ENCODE measurements around the gene FBXL17. TPM values are rescaled to one million over a fixed set of nuclear protein-coding genes. Genes with fewer than 3 reads are reported as not detected.

The FBXL17 gene
- total RNA-seq, 5 donors from 2014 or later (not counting 1 experiment from before 2014, with no cell fraction given): 20.4 to 30.1 (median 22.1) TPM

DNA sequence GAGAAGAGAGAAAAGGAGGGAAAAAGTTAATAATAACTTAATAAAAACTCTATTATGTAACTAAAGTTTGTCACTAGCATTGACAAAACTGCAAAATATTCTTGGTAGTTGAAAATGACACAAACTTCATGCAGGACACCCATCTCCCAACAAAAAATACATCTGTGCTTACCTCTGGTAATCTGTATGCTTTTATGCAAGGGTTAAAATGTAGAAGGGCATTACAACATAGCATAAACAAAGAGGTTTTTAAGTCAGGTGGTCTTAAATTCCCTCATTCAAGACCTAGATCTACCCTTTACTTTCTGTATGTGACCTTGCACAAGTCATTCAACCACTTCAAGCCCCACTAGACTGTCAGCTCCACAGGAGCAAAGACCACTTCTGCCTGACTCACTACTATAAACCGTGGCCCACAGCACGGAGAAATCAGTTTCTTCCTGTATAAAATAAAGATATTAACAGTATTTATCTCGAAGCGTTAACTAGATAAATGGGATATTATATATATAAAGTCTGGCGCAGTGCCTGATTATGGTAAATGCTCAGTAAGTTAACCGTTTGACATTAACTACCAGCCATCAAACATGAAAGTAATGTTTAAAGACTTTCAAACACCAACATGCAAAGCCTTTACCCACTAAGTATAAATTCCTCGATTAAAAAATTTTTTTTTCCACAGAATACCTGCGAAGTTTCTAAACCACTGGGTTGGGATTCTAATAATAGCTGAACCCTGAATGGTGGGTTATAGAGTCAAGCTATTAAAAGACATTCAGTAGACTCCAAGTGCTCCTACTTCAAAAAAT is 2.0 kb downstream of the FBXL17 start:
- Histone ChIP-seq H3K4me1 (ENCODE audit: control insufficient read depth in 1 of 2, extremely low read depth in 1 of 2, insufficient read depth in 2 of 2, low read length in 2 of 2) (peaks cover 13 to 21% of the 10 kb centered on the region in 2 experiments), H3K36me3 (ENCODE audit: control insufficient read depth in 2 of 2, extremely low read depth in 1 of 2, insufficient read depth in 1 of 2, low read length in 1 of 2) (no peaks in the 10 kb centered on the region), H3K4me3 (ENCODE audit: control insufficient read depth in 1 of 2, extremely low read depth in 1 of 2, low read length in 1 of 2) (peak overlapping the region; percentile 25 to 64), H3K27me3 (replicated peaks in 1 of 2; ENCODE audit: control insufficient read depth in 2 of 2, extremely low read depth in 1 of 2, insufficient read depth in 2 of 2, low read length in 1 of 2) (no peaks in the 10 kb centered on the region), H3K9me3 (no peaks in the 10 kb centered on the region), H3K27ac (ENCODE audit: low read length) (peak overlapping the region; percentile 56)
- ChIA-PET POLR2A (no interaction called here), CTCF (interaction anchor here (0.5 to 0.6 kb wide), 2 partner anchors 13 to 139 kb away, joined by 3 to 4 read pairs; no protein-coding TSS in a partner anchor)
- H3K36me3 Mint-ChIP-seq: peaks cover 17% of the 10 kb centered on the region
- DNase-seq: peak in 1 of 35 experiments; percentile 32
- no peak for ATAC-seq (replicated peaks in 1 of 4)
- H3K27me3 Mint-ChIP-seq: no peaks in the 10 kb centered on the region
- H3K4me3 Mint-ChIP-seq: peak overlapping the region; percentile 88 to 89 (median 88)
- H3K9me3 Mint-ChIP-seq: peaks cover 0 to 24% (median 15%) of the 10 kb centered on the region in 3 donors
- H3K4me1 Mint-ChIP-seq: peaks cover 38 to 45% (median 40%) of the 10 kb centered on the region in 3 donors
- H3K27ac Mint-ChIP-seq: peak overlapping the region; percentile 66 to 89
- WGBS (ENCODE audit: insufficient coverage): no CpG with 5 or more reads among the region's 8 CpGs

- Histone ChIP-seq H3K27me3 (replicated peaks in 1 of 2; ENCODE audit: control insufficient read depth in 2 of 2, extremely low read depth in 1 of 2, insufficient read depth in 2 of 2, low read length in 1 of 2) (no peaks in the 10 kb centered on the region), H3K4me1 (ENCODE audit: control insufficient read depth in 1 of 2, extremely low read depth in 1 of 2, insufficient read depth in 2 of 2, low read length in 2 of 2) (peaks cover 5 to 8% of the 10 kb centered on the region in 2 experiments), H3K9me3 (no peaks in the 10 kb centered on the region), H3K27ac (ENCODE audit: low read length) (no peak overlapping the region), H3K4me3 (ENCODE audit: control insufficient read depth in 1 of 2, extremely low read depth in 1 of 2, low read length in 1 of 2) (no peak overlapping the region), H3K36me3 (ENCODE audit: control insufficient read depth in 2 of 2, extremely low read depth in 1 of 2, insufficient read depth in 1 of 2, low read length in 1 of 2) (no peaks in the 10 kb centered on the region)
- no peak for DNase-seq
- H3K36me3 Mint-ChIP-seq: peaks cover 37% of the 10 kb centered on the region
- no peak overlapping the region for H3K4me3 Mint-ChIP-seq
- WGBS (ENCODE audit: insufficient coverage): no CpG with 5 or more reads among the region's 1 CpG
- H3K9me3 Mint-ChIP-seq: peaks cover 0 to 44% (median 26%) of the 10 kb centered on the region in 3 donors
- H3K27me3 Mint-ChIP-seq: no peaks in the 10 kb centered on the region
- CTCF ChIA-PET: interaction anchor here (0.6 to 0.9 kb wide), 2 partner anchors 11 to 188 kb away, joined by 3 to 4 read pairs; no protein-coding TSS in a partner anchor
- no peak for ATAC-seq (replicated peaks in 1 of 4)
- no peak overlapping the region for H3K27ac Mint-ChIP-seq
- POLR2A ChIA-PET: interaction anchor here in 1 of 2 donors (0.9 kb wide), 1 partner anchor 730 kb away, joined by 3 read pairs; no protein-coding TSS in a partner anchor
- peaks cover 34 to 47% (median 34%) of the 10 kb centered on the region in 3 donors for H3K4me1 Mint-ChIP-seq
These were observed 6.1 kb downstream of the FBXL17 start for GRCh38 chr5:108375768-108376167.

- H3K4me3 Mint-ChIP-seq: no peak overlapping the region
- no peaks in the 10 kb centered on the region for H3K27me3 Mint-ChIP-seq
- H3K4me1 ChIP-seq (ENCODE audit: control insufficient read depth in 1 of 2, extremely low read depth in 1 of 2, insufficient read depth in 2 of 2, low read length in 2 of 2): peaks cover 0 to 2% of the 10 kb centered on the region in 2 experiments
- ATAC-seq (replicated peaks in 1 of 4) (no peak), DNase-seq (no peak)
- no peaks in the 10 kb centered on the region for H3K36me3 ChIP-seq (ENCODE audit: control insufficient read depth in 2 of 2, extremely low read depth in 1 of 2, insufficient read depth in 1 of 2, low read length in 1 of 2)
- no peak overlapping the region for H3K4me3 ChIP-seq (ENCODE audit: control insufficient read depth in 1 of 2, extremely low read depth in 1 of 2, low read length in 1 of 2)
- POLR2A ChIA-PET: no interaction called here
- peaks cover 0 to 44% (median 26%) of the 10 kb centered on the region in 3 donors for H3K9me3 Mint-ChIP-seq
- peaks cover 33 to 35% (median 33%) of the 10 kb centered on the region in 3 donors for H3K4me1 Mint-ChIP-seq
- no peak overlapping the region for H3K27ac ChIP-seq (ENCODE audit: low read length)
- H3K27ac Mint-ChIP-seq: no peak overlapping the region
- no peaks in the 10 kb centered on the region for H3K27me3 ChIP-seq (replicated peaks in 1 of 2; ENCODE audit: control insufficient read depth in 2 of 2, extremely low read depth in 1 of 2, insufficient read depth in 2 of 2, low read length in 1 of 2)
- no peaks in the 10 kb centered on the region for H3K9me3 ChIP-seq
- CTCF ChIA-PET: no interaction called here
- H3K36me3 Mint-ChIP-seq: peaks cover 37% of the 10 kb centered on the region
These were observed 8.5 kb downstream of the FBXL17 start for GRCh38 chr5:108373426-108373825.

DNA sequence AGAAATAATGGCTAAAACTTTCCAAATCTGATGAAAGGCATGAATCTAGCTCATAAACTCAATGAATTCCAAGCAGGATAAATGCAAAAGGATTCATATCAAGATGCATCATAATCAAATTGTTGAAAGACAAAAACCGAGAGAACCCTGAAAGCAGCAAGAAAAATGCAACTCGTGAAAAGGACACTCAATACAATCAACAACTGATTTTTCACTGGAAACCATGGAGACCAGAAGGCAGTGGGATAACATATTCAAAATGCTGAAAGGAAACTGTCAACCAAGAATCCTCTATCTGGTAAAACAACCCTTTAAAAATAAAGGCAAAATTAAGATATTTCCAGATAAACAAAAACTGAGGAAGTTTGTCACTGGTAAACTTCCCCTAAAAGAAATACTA is 9.5 kb downstream of the FBXL17 start:
- WGBS (ENCODE audit: insufficient coverage): 100% methylated on average over 2 of the region's 2 CpGs
- ATAC-seq (replicated peaks in 1 of 4) (no peak), DNase-seq (no peak)
- H3K4me3 ChIP-seq (ENCODE audit: control insufficient read depth in 1 of 2, extremely low read depth in 1 of 2, low read length in 1 of 2): no peak overlapping the region
- POLR2A ChIA-PET: no interaction called here
- Mint-ChIP-seq H3K36me3 (peaks cover 39% of the 10 kb centered on the region), H3K4me3 (no peak overlapping the region), H3K9me3 (peaks cover 0 to 41% (median 26%) of the 10 kb centered on the region in 3 donors), H3K27me3 (no peaks in the 10 kb centered on the region), H3K27ac (no peak overlapping the region), H3K4me1 (peaks cover 30 to 39% (median 34%) of the 10 kb centered on the region in 3 donors)
- no peaks in the 10 kb centered on the region for H3K9me3 ChIP-seq
- no peaks in the 10 kb centered on the region for H3K27me3 ChIP-seq (replicated peaks in 1 of 2; ENCODE audit: control insufficient read depth in 2 of 2, extremely low read depth in 1 of 2, insufficient read depth in 2 of 2, low read length in 1 of 2)
- H3K4me1 ChIP-seq (ENCODE audit: control insufficient read depth in 1 of 2, extremely low read depth in 1 of 2, insufficient read depth in 2 of 2, low read length in 2 of 2): peaks cover 0 to 2% of the 10 kb centered on the region in 2 experiments
- H3K36me3 ChIP-seq (ENCODE audit: control insufficient read depth in 2 of 2, extremely low read depth in 1 of 2, insufficient read depth in 1 of 2, low read length in 1 of 2): no peaks in the 10 kb centered on the region
- CTCF ChIA-PET: interaction anchor here in 1 of 2 donors (0.6 kb wide), 1 partner anchor 11 kb away, joined by 3 read pairs; no protein-coding TSS in a partner anchor
- no peak overlapping the region for H3K27ac ChIP-seq (ENCODE audit: low read length)

- ChIA-PET CTCF (no interaction called here), POLR2A (no interaction called here)
- H3K9me3 ChIP-seq: no peaks in the 10 kb centered on the region
- no peaks in the 10 kb centered on the region for H3K4me1 ChIP-seq (ENCODE audit: control insufficient read depth in 1 of 2, extremely low read depth in 1 of 2, insufficient read depth in 2 of 2, low read length in 2 of 2)
- no peak overlapping the region for H3K27ac ChIP-seq (ENCODE audit: low read length)
- H3K27me3 Mint-ChIP-seq: no peaks in the 10 kb centered on the region
- no peak overlapping the region for H3K4me3 ChIP-seq (ENCODE audit: control insufficient read depth in 1 of 2, extremely low read depth in 1 of 2, low read length in 1 of 2)
- H3K4me1 Mint-ChIP-seq: peaks cover 31 to 41% (median 34%) of the 10 kb centered on the region in 3 donors
- H3K9me3 Mint-ChIP-seq: peaks cover 0 to 32% (median 21%) of the 10 kb centered on the region in 3 donors
- H3K36me3 Mint-ChIP-seq: peaks cover 44% of the 10 kb centered on the region
- no peak overlapping the region for H3K27ac Mint-ChIP-seq
- H3K36me3 ChIP-seq (ENCODE audit: control insufficient read depth in 2 of 2, extremely low read depth in 1 of 2, insufficient read depth in 1 of 2, low read length in 1 of 2): no peaks in the 10 kb centered on the region
- ATAC-seq (replicated peaks in 1 of 4) (no peak), DNase-seq (no peak)
- WGBS (ENCODE audit: insufficient coverage): no CpG with 5 or more reads among the region's 2 CpGs
- H3K4me3 Mint-ChIP-seq: no peak overlapping the region
- no peaks in the 10 kb centered on the region for H3K27me3 ChIP-seq (replicated peaks in 1 of 2; ENCODE audit: control insufficient read depth in 2 of 2, extremely low read depth in 1 of 2, insufficient read depth in 2 of 2, low read length in 1 of 2)
These were observed 10.6 kb downstream of the FBXL17 start for GRCh38 chr5:108371263-108371662.

DNA sequence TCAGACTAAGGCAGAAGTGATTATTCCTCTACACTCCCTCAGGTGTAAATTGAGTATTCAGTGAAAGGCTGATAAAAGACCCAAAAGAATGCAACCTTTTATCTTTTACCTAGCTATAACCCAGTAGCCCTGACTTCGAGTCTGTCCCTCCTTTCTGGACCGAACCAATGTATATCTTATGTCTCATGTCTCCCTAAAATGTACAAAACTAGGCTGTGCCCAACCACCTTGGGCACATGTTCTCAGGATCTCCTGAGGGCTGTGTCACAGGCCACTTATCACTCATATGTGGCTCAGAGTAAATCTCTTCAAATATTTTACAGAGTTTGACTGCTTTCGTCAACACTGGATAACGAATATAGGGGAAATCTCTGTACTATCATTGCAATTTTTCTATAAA is 12.7 kb downstream of the FBXL17 start:
- CTCF ChIA-PET: no interaction called here
- POLR2A ChIA-PET: interaction anchor here in 1 of 2 donors (0.6 kb wide), 1 partner anchor 447 kb away, joined by 3 read pairs; no protein-coding TSS in a partner anchor
- Histone ChIP-seq H3K27me3 (replicated peaks in 1 of 2; ENCODE audit: control insufficient read depth in 2 of 2, extremely low read depth in 1 of 2, insufficient read depth in 2 of 2, low read length in 1 of 2) (no peaks in the 10 kb centered on the region), H3K9me3 (no peaks in the 10 kb centered on the region), H3K4me1 (ENCODE audit: control insufficient read depth in 1 of 2, extremely low read depth in 1 of 2, insufficient read depth in 2 of 2, low read length in 2 of 2) (no peaks in the 10 kb centered on the region), H3K36me3 (ENCODE audit: control insufficient read depth in 2 of 2, extremely low read depth in 1 of 2, insufficient read depth in 1 of 2, low read length in 1 of 2) (peaks cover 0 to 2% of the 10 kb centered on the region in 2 donors), H3K27ac (ENCODE audit: low read length) (no peak overlapping the region), H3K4me3 (ENCODE audit: control insufficient read depth in 1 of 2, extremely low read depth in 1 of 2, low read length in 1 of 2) (no peak overlapping the region)
- Mint-ChIP-seq H3K36me3 (peaks cover 38% of the 10 kb centered on the region), H3K9me3 (peaks cover 0 to 12% (median 4%) of the 10 kb centered on the region in 3 donors), H3K27me3 (no peaks in the 10 kb centered on the region), H3K27ac (no peak overlapping the region), H3K4me3 (no peak overlapping the region), H3K4me1 (peaks cover 31 to 35% (median 32%) of the 10 kb centered on the region in 3 donors)
- DNase-seq: no peak
- 100% methylated on average over 2 of the region's 4 CpGs for WGBS (ENCODE audit: insufficient coverage)
- ATAC-seq (replicated peaks in 1 of 4): no peak
